HEK293 (cell line): ENCODE measurements around the gene KCP.

Source experiments
- CTCF ChIP-seq: fragments of 450-650 bp; formaldehyde crosslinking; IDR thresholded peaks from 2 replicates; pipeline ENCODE4 v1.5.1; 2016; ENCODE audit warnings: missing biosample characterization, missing genetic modification characterization
- ZNF76 ChIP-seq: fragments of 450-650 bp; formaldehyde crosslinking; IDR thresholded peaks from 2 replicates; pipeline ENCODE4; 2016; ENCODE audit warnings: low read depth, missing biosample characterization, missing genetic modification characterization, borderline replicate concordance
- ZNF785 ChIP-seq: fragments of 450-650 bp; formaldehyde crosslinking; IDR thresholded peaks from 2 replicates; pipeline ENCODE4 v1.5.1; 2016; ENCODE audit warnings: missing biosample characterization, missing genetic modification characterization

- no peak for TF ChIP-seq CTCF (tag by site-specific recombination)
- no peak for TF ChIP-seq ZNF76 (tag by site-specific recombination)
- no peak for TF ChIP-seq ZNF785
Observed at GRCh38 chr7:128882134-128882533, 28.4 kb downstream of the KCP start.
